K562 (cell line): ENCODE data around the gene DHX40. TPM values are rescaled to one million over a fixed set of nuclear protein-coding genes. Genes with fewer than 3 reads are reported as not detected.

Experiments used
- ATAC-seq: fragments of 200-7000 bp; cut with Tn5 transposase; 3 replicates; pipeline ENCODE4 v1.9.1; 2020; ENCODE audit warnings: moderate library complexity
- BruUV-seq: library from RNA; stranded (reverse); fragments of 400-500 nt; replicated peaks from 2 replicates; lab custom pipeline; 2021; lab: Mats Ljungman, UMichigan
- CTCF ChIA-PET: fragments of 300-600 bp; formaldehyde crosslinking; extraction: SDS; loops from one replicate; lab custom pipeline; 2021; ENCODE audit warnings: low intra/inter-chr PET ratio; lab: Yijun Ruan, JAX
- POLR2A ChIA-PET: fragments of 300-600, 350-650 bp; sonication (Branson Sonifier 250); formaldehyde crosslinking; extraction: SDS; loops from one replicate; lab custom pipeline; 2021; ENCODE audit warnings: antibody characterized with exemption, inconsistent platforms; lab: Yijun Ruan, JAX
- DNase-seq, 4 experiments: peaks; one replicate each; pipeline versions ENCODE4 v3.0.0 to v3.0.0-alpha.2; 2011 to 2018; ENCODE audit warnings: low spot score in 3 of 4, mixed read lengths in 3 of 4; ENCODE audit errors: extremely low read depth in 1 of 4
- FAIRE-seq: peaks from 2 replicates; lab custom pipeline; 2011; peaks lifted over from hg19 to GRCh38; lab: Jason Lieb, UNC
- H2AFZ ChIP-seq: 2 replicates; pipeline ENCODE4 v1.6.0; 2011; ENCODE audit warnings: low read depth, low read length, control low read depth, inconsistent platforms
- H3K27ac ChIP-seq: fragments of 200-600 bp; 3 replicates; pipeline ENCODE4 v1.8.0; 2011; ENCODE audit warnings: low read depth, mild to moderate bottlenecking, control low read depth, inconsistent platforms, low read length, moderate library complexity, mixed read lengths; ENCODE audit errors: extremely low read depth
- H3K27me3 ChIP-seq, 2 experiments: fragments of 300-600 bp in 1 of 2; 2 replicates in 1 of 2; 3 replicates in 1 of 2; pipeline versions ENCODE4 v1.6.0 to v1.8.0; 2011; ENCODE audit warnings: inconsistent platforms in 2 of 2, low read length in 2 of 2, mild to moderate bottlenecking in 1 of 2, mixed read lengths in 1 of 2, moderate library complexity in 1 of 2; ENCODE audit not compliant: control insufficient read depth in 2 of 2, insufficient read depth in 2 of 2
- H3K36me3 ChIP-seq: fragments of 300-600 bp; 3 replicates; pipeline ENCODE4 v1.8.0; 2011; ENCODE audit warnings: mild to moderate bottlenecking, low read length, inconsistent platforms; ENCODE audit not compliant: control insufficient read depth, insufficient read depth
- H3K4me1 ChIP-seq, 2 experiments: fragments of 200-600 bp in 1 of 2; replicated peaks in 1 of 2; 2 replicates in 1 of 2; 3 replicates in 1 of 2; pipeline versions ENCODE4 v1.5.1 to v1.8.0; 2011; ENCODE audit warnings: inconsistent platforms in 2 of 2, low read length in 2 of 2, mild to moderate bottlenecking in 1 of 2, mixed read lengths in 1 of 2, moderate library complexity in 1 of 2; ENCODE audit not compliant: control insufficient read depth in 2 of 2, insufficient read depth in 2 of 2
- H3K4me2 ChIP-seq: 2 replicates; pipeline ENCODE4 v1.6.1; 2011; ENCODE audit warnings: low read length, control low read depth, inconsistent platforms, mixed read lengths; ENCODE audit not compliant: insufficient read depth
- H3K4me3 ChIP-seq: fragments of 200-600 bp; sonication (generic), shearing (Covaris generic); 2 replicates; pipeline ENCODE4 v1.5.1; 2016; ENCODE audit warnings: control low read depth, inconsistent platforms
- H3K79me2 ChIP-seq: fragments of 200-600 bp; 3 replicates; pipeline ENCODE4 v1.8.0; 2011; ENCODE audit warnings: low read length, inconsistent platforms; ENCODE audit not compliant: control insufficient read depth, insufficient read depth
- H3K9ac ChIP-seq, 2 experiments: 2 replicates each; pipeline versions ENCODE4 v1.6.0 to v1.6.1; 2011; ENCODE audit warnings: low read depth in 2 of 2, low read length in 2 of 2, control low read depth in 1 of 2, inconsistent platforms in 1 of 2, mild to moderate bottlenecking in 1 of 2, mixed read lengths in 1 of 2; ENCODE audit not compliant: insufficient read depth in 1 of 2
- H3K9me1 ChIP-seq: one replicate; pipeline ENCODE4 v1.6.0; 2011; ENCODE audit warnings: inconsistent platforms, mild to moderate bottlenecking, low read length, moderate library complexity; ENCODE audit not compliant: control insufficient read depth, insufficient read depth
- H3K9me3 ChIP-seq: replicated peaks from 2 replicates; pipeline ENCODE4 v1.5.1; 2011; ENCODE audit warnings: low read depth, low read length, inconsistent platforms; ENCODE audit not compliant: control insufficient read depth, insufficient read depth
- H4K20me1 ChIP-seq: replicated peaks from 2 replicates; pipeline ENCODE4 v1.6.1; 2011; ENCODE audit warnings: low read length, inconsistent platforms, mixed read lengths; ENCODE audit not compliant: control insufficient read depth, insufficient read depth
- NR3C1 ChIP-seq: sonication (generic); formaldehyde crosslinking; IDR thresholded peaks from 2 replicates; pipeline ENCODE4 v1.8.1; 2022; ENCODE audit warnings: missing genetic modification reagents
- PHB ChIP-seq: fragments of 250-450 bp; sonication (Bioruptor Pico); IDR thresholded peaks from 2 replicates; pipeline ENCODE4 v1.5.0; 2021
- RHOXF2B ChIP-seq: fragments of 250-450 bp; sonication (Bioruptor Pico); conservative IDR thresholded peaks from 2 replicates; pipeline ENCODE4 v1.5.1; 2021
- WGBS: fragments of 100-300 bp; shearing (Covaris generic); methylation state at CpG from one replicate; pipeline ENCODE4 v1.1.6; 2016; ENCODE audit warnings: low coverage, mixed read lengths; ENCODE audit not compliant: insufficient coverage; ENCODE audit errors: missing lambda C conversion rate; 5-methylcytosine and 5-hydroxymethylcytosine counted together
- in situ Hi-C: fragments of 300-500 bp; cut with MboI; formaldehyde crosslinking; loops from 4 replicates; pipeline ENCODE4 v1.15.0; 2018; ENCODE audit warnings: inconsistent platforms, mixed read lengths
- intact Hi-C: fragments of 100-400 bp; cut with micrococcal nuclease; formaldehyde crosslinking; loops from 2 replicates; pipeline ENCODE4 v1.14.2; 2022
- polyA plus RNA-seq, 8 experiments: library from polyadenylated mRNA; depleted of rRNA in 4 of 8; stranded (reverse) in 5 of 8; unstranded in 3 of 8; fragments of >200 nt; fragmentation: Nextera tagmentation in 2 of 8; fragmentation: Illumina TruSeq in 1 of 8; extraction: Ambion mirVana in 2 of 8; extraction: Trizol in 1 of 8; gene quantifications; 2 replicates each; pipeline versions ENCODE4 v1.2.1 to v1.2.3, GENCODE V29; 2011 to 2014; ENCODE audit warnings: inconsistent platforms in 1 of 8, missing spikeins in 1 of 8
- total RNA-seq, 7 experiments: library from RNA; depleted of rRNA in 6 of 7; stranded (reverse); fragments of >200 nt in 6 of 7; fragmentation: Illumina TruSeq in 2 of 7; extraction: Trizol in 2 of 7; gene quantifications; 2 replicates each; pipeline versions ENCODE4 v1.2.1 to v1.2.3, GENCODE V29; 2011 to 2021; ENCODE audit warnings: low replicate concordance in 1 of 7
- TF ChIP-seq, protein P1 (sequence below): sonication (generic); formaldehyde crosslinking; IDR thresholded peaks from 2 replicates; pipeline ENCODE4 v1.8.0; 2023; ENCODE audit warnings: mild to moderate bottlenecking, missing genetic modification reagents
- TF ChIP-seq, protein P2 (sequence below), 2 experiments: fragments of 450-650 bp in 1 of 2; sonication (generic) in 1 of 2; formaldehyde crosslinking in 1 of 2; IDR thresholded peaks in 1 of 2; conservative IDR thresholded peaks in 1 of 2; 2 replicates each; pipeline versions ENCODE4 v1.6.1 to v1.8.1; 2016 to 2023; ENCODE audit warnings: mild to moderate bottlenecking in 2 of 2, moderate library complexity in 2 of 2, inconsistent platforms in 1 of 2, missing genetic modification reagents in 1 of 2

The DHX40 gene
- total and polyA plus RNA-seq, 9 of the 15 experiments (the other 6 are each of a cell fraction or from before 2014, with no cell fraction given): 7.2 to 38.6 (median 18.7) TPM

DNA sequence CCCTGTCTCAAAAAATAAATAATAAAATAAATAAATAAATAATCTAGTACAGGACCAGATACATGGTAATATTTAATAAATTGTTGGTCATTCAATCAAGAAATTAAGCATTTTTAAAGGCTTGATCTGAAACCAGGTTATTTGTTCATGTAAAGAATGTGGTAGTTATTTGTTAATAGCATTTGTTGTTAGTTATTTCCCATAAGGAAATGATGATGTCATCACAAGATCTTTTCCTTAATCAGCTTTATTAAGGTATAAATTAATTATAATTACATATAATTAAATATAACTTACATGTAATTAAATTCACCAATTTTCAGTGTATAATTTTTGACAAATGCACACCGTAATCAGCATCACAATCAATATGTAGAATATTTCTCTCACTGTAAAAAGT, 19.5 kb upstream of the DHX40 start:
- Histone ChIP-seq H3K9me1 (no peaks in the 10 kb centered on the region), H3K9ac (no peak overlapping the region), H3K36me3 (no peaks in the 10 kb centered on the region), H3K4me2 (no peak overlapping the region), H4K20me1 (no peaks in the 10 kb centered on the region), H3K4me3 (no peak overlapping the region), H2AFZ (no peak overlapping the region), H3K9me3 (no peaks in the 10 kb centered on the region), H3K79me2 (no peaks in the 10 kb centered on the region), H3K27ac (no peak overlapping the region), H3K27me3 (no peaks in the 10 kb centered on the region), H3K4me1 (peaks cover 7 to 8% of the 10 kb centered on the region in 2 experiments; a peak in 3 of 5 replicates)
- BruUV-seq: no TSS peak
- ATAC-seq (no peak), FAIRE-seq (no peak), DNase-seq (no peak)
- ChIA-PET CTCF (interaction anchor here (0.6 kb wide), 1 partner anchor 24 kb away, joined by 4 read pairs; no protein-coding TSS in a partner anchor), POLR2A (no interaction called here)
- intact Hi-C loops (no loop called here), in situ Hi-C loops (no loop called here)
- TF ChIP-seq RHOXF2B (no peak), PHB (CRISPR knock-in tag) (no peak), NR3C1 (CRISPR knock-in tag) (no peak)
- TF ChIP-seq, protein P1, sequence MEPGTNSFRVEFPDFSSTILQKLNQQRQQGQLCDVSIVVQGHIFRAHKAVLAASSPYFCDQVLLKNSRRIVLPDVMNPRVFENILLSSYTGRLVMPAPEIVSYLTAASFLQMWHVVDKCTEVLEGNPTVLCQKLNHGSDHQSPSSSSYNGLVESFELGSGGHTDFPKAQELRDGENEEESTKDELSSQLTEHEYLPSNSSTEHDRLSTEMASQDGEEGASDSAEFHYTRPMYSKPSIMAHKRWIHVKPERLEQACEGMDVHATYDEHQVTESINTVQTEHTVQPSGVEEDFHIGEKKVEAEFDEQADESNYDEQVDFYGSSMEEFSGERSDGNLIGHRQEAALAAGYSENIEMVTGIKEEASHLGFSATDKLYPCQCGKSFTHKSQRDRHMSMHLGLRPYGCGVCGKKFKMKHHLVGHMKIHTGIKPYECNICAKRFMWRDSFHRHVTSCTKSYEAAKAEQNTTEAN (CRISPR knock-in tag): no peak
- TF ChIP-seq, protein P2, sequence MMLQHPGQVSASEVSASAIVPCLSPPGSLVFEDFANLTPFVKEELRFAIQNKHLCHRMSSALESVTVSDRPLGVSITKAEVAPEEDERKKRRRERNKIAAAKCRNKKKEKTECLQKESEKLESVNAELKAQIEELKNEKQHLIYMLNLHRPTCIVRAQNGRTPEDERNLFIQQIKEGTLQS (IDR thresholded peaks at IDR 0.05): peak; percentile 84
- TF ChIP-seq, protein P2 (CRISPR knock-in tag; conservative IDR thresholded peaks at IDR 0.05): no peak
- 35% methylated on average over 1 of the region's 1 CpG for WGBS
